ENCODE results near the gene JADE3. TPM values are rescaled to one million over a fixed set of nuclear protein-coding genes. Genes with fewer than 3 reads are reported as not detected.

JADE3 gene
- total RNA-seq, 1 experiment from 2014 or later, result 20.2 TPM

DNA sequence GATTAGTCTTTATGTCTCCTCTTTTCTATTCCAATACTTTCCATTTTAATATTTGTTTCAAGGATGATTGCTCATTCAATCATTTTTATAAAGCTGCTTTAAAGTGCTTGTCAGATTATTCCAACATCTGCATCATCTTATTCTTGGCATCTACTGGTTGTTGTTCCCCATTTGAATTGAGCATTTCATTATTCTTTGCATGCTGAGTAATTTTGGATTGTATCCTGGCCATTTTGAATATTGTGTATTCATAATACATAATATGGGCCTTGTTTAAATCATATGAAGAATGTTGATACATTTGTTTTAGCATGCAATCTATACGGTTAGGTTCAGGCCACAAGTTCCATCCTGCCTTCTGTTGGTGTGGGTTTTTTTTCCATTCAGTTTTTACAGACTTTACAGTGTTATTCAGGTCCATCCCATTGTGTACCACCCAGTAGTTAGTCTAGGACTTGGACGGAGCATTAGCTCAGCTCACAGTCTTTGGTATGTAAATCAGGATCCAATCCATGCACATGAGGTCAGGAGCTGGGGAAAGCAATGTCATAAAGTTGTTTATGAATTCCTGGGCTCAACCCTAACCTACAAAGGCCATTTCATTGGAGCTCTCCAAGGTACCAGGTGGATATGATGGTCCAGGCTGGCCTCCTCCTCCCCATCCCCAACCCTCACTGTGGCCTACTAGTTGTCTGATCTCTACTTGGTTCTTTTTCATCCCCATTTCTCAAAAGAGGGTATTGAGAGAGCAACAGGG lies 186.3 kb downstream of the JADE3 start:
- TF ChIP-seq, protein P1, sequence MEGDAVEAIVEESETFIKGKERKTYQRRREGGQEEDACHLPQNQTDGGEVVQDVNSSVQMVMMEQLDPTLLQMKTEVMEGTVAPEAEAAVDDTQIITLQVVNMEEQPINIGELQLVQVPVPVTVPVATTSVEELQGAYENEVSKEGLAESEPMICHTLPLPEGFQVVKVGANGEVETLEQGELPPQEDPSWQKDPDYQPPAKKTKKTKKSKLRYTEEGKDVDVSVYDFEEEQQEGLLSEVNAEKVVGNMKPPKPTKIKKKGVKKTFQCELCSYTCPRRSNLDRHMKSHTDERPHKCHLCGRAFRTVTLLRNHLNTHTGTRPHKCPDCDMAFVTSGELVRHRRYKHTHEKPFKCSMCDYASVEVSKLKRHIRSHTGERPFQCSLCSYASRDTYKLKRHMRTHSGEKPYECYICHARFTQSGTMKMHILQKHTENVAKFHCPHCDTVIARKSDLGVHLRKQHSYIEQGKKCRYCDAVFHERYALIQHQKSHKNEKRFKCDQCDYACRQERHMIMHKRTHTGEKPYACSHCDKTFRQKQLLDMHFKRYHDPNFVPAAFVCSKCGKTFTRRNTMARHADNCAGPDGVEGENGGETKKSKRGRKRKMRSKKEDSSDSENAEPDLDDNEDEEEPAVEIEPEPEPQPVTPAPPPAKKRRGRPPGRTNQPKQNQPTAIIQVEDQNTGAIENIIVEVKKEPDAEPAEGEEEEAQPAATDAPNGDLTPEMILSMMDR (conservative IDR thresholded peaks at IDR 0.05), result no peak
- Mint-ChIP-seq H3K27ac (no peak overlapping the region), H3K36me3 (ENCODE audit: insufficient read depth in 1 of 3, low read depth in 3 of 3) (peaks cover 0 to 8% (median 2%) of the 10 kb centered on the region in 3 experiments; a peak in 5 of 7 replicates), H3K27me3 (ENCODE audit: low read depth) (peaks cover 1% of the 10 kb centered on the region; the same call in 1 of the 2 replicates), H3K4me1 (peaks cover 4 to 5% of the 10 kb centered on the region in 2 experiments), H3K4me3 (no peak overlapping the region), H3K9me3 (peaks cover 59 to 62% of the 10 kb centered on the region in 2 experiments)
- no peak overlapping the region for H2AK5ac ChIP-seq (ENCODE audit: insufficient read length, low read length)
- no peak overlapping the region for H3K23ac ChIP-seq (ENCODE audit: insufficient read length, low read depth, low read length)
- no peak overlapping the region for H3K18ac ChIP-seq (ENCODE audit: insufficient read length, low read depth, low read length)
- H3K9me3 ChIP-seq (ENCODE audit: control insufficient read depth, low read depth, low read length), result peaks cover 8% of the 10 kb centered on the region
- H3K4me2 ChIP-seq (ENCODE audit: insufficient read depth, insufficient read length, low read length), result no peak overlapping the region
- no peaks in the 10 kb centered on the region; the same call in 1 of the 2 replicates for H3K4me1 ChIP-seq (ENCODE audit: insufficient read depth, low read length)
- no peak overlapping the region for H4K8ac ChIP-seq (replicated peaks; ENCODE audit: insufficient read length, low read depth, low read length)
- H3K14ac ChIP-seq (ENCODE audit: insufficient read depth, low read length), result no peak overlapping the region
- H4K5ac ChIP-seq (ENCODE audit: insufficient read length, low read depth, low read length), result no peak overlapping the region
- no peaks in the 10 kb centered on the region for H3K27me3 ChIP-seq (ENCODE audit: insufficient read depth, low read length)
- no peak overlapping the region for H3K56ac ChIP-seq (ENCODE audit: insufficient read length, low read depth, low read length)
- no peak overlapping the region for H4K91ac ChIP-seq (ENCODE audit: insufficient read length, low read depth, low read length)
- WGBS (ENCODE audit: extremely low coverage, insufficient read length, low lambda C conversion rate), result no CpG with 5 or more reads among the region's 2 CpGs
- no peak overlapping the region for H2BK15ac ChIP-seq (ENCODE audit: low read depth, low read length)
- no peaks in the 10 kb centered on the region for H3K23me2 ChIP-seq (ENCODE audit: insufficient read length, low read depth, low read length, poor library complexity, severe bottlenecking)
- H2AFZ ChIP-seq (ENCODE audit: low read length), result no peak overlapping the region
- H3K27ac ChIP-seq (ENCODE audit: insufficient read length, low read depth, low read length), result no peak overlapping the region
- no peak overlapping the region for H2BK12ac ChIP-seq (ENCODE audit: insufficient read length, low read depth, low read length)
- no peak overlapping the region for H3K9ac ChIP-seq (ENCODE audit: extremely low read depth, insufficient read length, low read length)
- H4K20me1 ChIP-seq (ENCODE audit: control insufficient read depth, insufficient read depth, insufficient read length), result no peaks in the 10 kb centered on the region
- no peak overlapping the region for H3K4ac ChIP-seq (ENCODE audit: low read depth, low read length)
- no peak overlapping the region for H2BK20ac ChIP-seq (ENCODE audit: low read depth, low read length, poor library complexity, severe bottlenecking)
- H3T11ph ChIP-seq (ENCODE audit: low read length), result no peak overlapping the region
- H3K79me2 ChIP-seq (ENCODE audit: insufficient read depth, low read length), result no peaks in the 10 kb centered on the region; the same call in 1 of the 2 replicates
- no peak overlapping the region for H2BK5ac ChIP-seq (ENCODE audit: insufficient read length, low read length)
- DNase-seq, result no peak
- H3K79me1 ChIP-seq (ENCODE audit: insufficient read depth, low read depth, low read length, poor library complexity, severe bottlenecking), result no peaks in the 10 kb centered on the region
- H2BK120ac ChIP-seq (ENCODE audit: low read depth, low read length, poor library complexity, severe bottlenecking), result no peak overlapping the region

Data from H9 (cell line).